ENCODE data around the gene UVRAG.
"Not testable (repeated sequence)": the region's sequence is repeated elsewhere in the genome, so short reads cannot be mapped to it uniquely, and the experiment has no call there.

UVRAG gene

DNA sequence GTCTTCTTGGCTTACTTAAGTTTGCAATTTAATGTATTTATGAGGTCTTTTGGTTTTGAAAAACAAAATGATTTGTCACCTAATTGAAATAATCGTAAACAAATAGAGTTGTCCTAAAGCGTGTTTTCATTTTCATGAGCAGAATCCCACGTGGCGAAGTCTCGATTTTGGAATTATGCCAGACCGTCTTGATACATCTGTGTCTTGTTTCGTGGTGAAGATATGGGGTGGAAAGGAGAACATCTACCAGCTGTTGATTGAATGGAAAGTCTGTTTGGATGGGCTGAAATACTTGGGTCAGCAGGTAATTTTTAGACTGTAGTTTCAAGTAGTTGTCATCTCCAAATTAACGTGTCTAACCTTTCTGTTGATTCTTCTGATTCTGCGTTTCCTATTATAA, 64.7 kb downstream of the UVRAG start (continued):
- TF ChIP-seq, protein P1, sequence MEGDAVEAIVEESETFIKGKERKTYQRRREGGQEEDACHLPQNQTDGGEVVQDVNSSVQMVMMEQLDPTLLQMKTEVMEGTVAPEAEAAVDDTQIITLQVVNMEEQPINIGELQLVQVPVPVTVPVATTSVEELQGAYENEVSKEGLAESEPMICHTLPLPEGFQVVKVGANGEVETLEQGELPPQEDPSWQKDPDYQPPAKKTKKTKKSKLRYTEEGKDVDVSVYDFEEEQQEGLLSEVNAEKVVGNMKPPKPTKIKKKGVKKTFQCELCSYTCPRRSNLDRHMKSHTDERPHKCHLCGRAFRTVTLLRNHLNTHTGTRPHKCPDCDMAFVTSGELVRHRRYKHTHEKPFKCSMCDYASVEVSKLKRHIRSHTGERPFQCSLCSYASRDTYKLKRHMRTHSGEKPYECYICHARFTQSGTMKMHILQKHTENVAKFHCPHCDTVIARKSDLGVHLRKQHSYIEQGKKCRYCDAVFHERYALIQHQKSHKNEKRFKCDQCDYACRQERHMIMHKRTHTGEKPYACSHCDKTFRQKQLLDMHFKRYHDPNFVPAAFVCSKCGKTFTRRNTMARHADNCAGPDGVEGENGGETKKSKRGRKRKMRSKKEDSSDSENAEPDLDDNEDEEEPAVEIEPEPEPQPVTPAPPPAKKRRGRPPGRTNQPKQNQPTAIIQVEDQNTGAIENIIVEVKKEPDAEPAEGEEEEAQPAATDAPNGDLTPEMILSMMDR (tag by site-specific recombination; IDR thresholded peaks at IDR 0.05), result no peak
- TF ChIP-seq ZNF138 (tag by site-specific recombination; IDR thresholded peaks at IDR 0.05; ENCODE audit: borderline replicate concordance), result no peak
- no peak for TF ChIP-seq ZNF221 (tag by site-specific recombination; IDR thresholded peaks at IDR 0.05; ENCODE audit: borderline replicate concordance)
- TF ChIP-seq ZNF843 (tag by site-specific recombination; IDR thresholded peaks at IDR 0.05), result no peak
- no peak for TF ChIP-seq ZNF639 (tag by site-specific recombination; IDR thresholded peaks at IDR 0.05)
- no peak for TF ChIP-seq GLIS2 (tag by site-specific recombination; IDR thresholded peaks at IDR 0.05)
- no peak for TF ChIP-seq ZNF449 (tag by site-specific recombination; IDR thresholded peaks at IDR 0.05)
- TF ChIP-seq ZNF132 (tag by site-specific recombination; IDR thresholded peaks at IDR 0.05; ENCODE audit: borderline replicate concordance), result no peak
- no peak for TF ChIP-seq KLF10 (tag by site-specific recombination; IDR thresholded peaks at IDR 0.05)

GRCh38 chr11:75880343-75880742, 65.3 kb downstream of the UVRAG start:
- H3K4me3 ChIP-seq (ENCODE audit: low read depth, low read length); H3K27ac ChIP-seq (ENCODE audit: extremely low read depth, low read depth, low read length); H3K4me1 ChIP-seq (ENCODE audit: control insufficient read depth, insufficient read depth, low read length); H3K36me3 ChIP-seq (ENCODE audit: control insufficient read depth in 2 of 2, insufficient read depth in 1 of 2, low read length in 2 of 2); H3K9me3 ChIP-seq (ENCODE audit: control insufficient read depth, insufficient read depth, low read depth, low read length): not testable (repeated sequence)
- CTCF ChIA-PET, result interaction anchor here (0.7 to 2.6 kb wide), 7 partner anchors 13 to 80 kb away, joined by 3 to 11 read pairs (median 4); no protein-coding TSS in a partner anchor
- POLR2A ChIA-PET, result interaction anchor here (0.6 kb wide), 1 partner anchor 306 kb away, joined by 6 read pairs; no protein-coding TSS in a partner anchor

DNA sequence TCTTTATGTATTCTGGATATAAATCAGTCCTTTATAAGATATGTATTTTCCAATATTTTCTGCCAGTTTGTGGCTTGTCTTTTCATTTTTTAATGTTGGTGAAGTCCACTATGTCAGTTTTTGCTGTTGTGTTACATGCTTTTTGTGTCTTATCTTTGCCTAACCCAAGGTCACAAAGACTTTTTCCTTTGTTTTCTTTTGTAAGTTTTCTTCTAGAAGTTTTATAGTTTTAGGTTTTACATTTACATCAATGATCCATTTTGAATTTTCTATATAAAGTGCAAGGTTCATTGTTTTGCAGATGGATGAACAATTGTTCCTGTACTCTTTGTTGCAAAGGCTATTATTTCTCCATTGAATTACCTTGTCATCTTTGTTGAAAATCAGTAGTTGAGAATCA, 69.3 kb downstream of the UVRAG start:
- TF ChIP-seq ZNF433 (tag by site-specific recombination; IDR thresholded peaks at IDR 0.05; ENCODE audit: low read depth) (no peak), ZNF776 (tag by site-specific recombination; IDR thresholded peaks at IDR 0.05; ENCODE audit: borderline replicate concordance) (no peak), ZNF37A (tag by site-specific recombination; IDR thresholded peaks at IDR 0.05) (no peak), AEBP2 (tag by site-specific recombination; IDR thresholded peaks at IDR 0.05; ENCODE audit: borderline replicate concordance) (no peak), ZNF354C (tag by site-specific recombination; IDR thresholded peaks at IDR 0.05; ENCODE audit: borderline replicate concordance, low read depth) (no peak), ZNF366 (tag by site-specific recombination; conservative IDR thresholded peaks at IDR 0.05) (no peak)
- TF ChIP-seq, protein P2, sequence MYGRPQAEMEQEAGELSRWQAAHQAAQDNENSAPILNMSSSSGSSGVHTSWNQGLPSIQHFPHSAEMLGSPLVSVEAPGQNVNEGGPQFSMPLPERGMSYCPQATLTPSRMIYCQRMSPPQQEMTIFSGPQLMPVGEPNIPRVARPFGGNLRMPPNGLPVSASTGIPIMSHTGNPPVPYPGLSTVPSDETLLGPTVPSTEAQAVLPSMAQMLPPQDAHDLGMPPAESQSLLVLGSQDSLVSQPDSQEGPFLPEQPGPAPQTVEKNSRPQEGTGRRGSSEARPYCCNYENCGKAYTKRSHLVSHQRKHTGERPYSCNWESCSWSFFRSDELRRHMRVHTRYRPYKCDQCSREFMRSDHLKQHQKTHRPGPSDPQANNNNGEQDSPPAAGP (tag by site-specific recombination; IDR thresholded peaks at IDR 0.05), result no peak
- TF ChIP-seq, protein P3, sequence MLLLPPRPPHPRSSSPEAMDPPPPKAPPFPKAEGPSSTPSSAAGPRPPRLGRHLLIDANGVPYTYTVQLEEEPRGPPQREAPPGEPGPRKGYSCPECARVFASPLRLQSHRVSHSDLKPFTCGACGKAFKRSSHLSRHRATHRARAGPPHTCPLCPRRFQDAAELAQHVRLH (tag by site-specific recombination; IDR thresholded peaks at IDR 0.05), result no peak
- TF ChIP-seq, protein P4, sequence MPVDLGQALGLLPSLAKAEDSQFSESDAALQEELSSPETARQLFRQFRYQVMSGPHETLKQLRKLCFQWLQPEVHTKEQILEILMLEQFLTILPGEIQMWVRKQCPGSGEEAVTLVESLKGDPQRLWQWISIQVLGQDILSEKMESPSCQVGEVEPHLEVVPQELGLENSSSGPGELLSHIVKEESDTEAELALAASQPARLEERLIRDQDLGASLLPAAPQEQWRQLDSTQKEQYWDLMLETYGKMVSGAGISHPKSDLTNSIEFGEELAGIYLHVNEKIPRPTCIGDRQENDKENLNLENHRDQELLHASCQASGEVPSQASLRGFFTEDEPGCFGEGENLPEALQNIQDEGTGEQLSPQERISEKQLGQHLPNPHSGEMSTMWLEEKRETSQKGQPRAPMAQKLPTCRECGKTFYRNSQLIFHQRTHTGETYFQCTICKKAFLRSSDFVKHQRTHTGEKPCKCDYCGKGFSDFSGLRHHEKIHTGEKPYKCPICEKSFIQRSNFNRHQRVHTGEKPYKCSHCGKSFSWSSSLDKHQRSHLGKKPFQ (tag by site-specific recombination; IDR thresholded peaks at IDR 0.05), result no peak
- Histone ChIP-seq H3K36me3 (ENCODE audit: control insufficient read depth in 2 of 2, insufficient read depth in 1 of 2, low read length in 2 of 2) (peaks cover 0 to under 1% of the 10 kb centered on the region in 2 experiments; a peak in 1 of 3 replicates), H3K4me1 (ENCODE audit: control insufficient read depth, insufficient read depth, low read length) (no peaks in the 10 kb centered on the region), H3K9me3 (ENCODE audit: control insufficient read depth, insufficient read depth, low read depth, low read length) (no peaks in the 10 kb centered on the region), H3K27ac (ENCODE audit: extremely low read depth, low read depth, low read length) (no peak overlapping the region), H3K4me3 (ENCODE audit: low read depth, low read length) (no peak overlapping the region)
- CTCF ChIA-PET, result interaction anchor here (0.6 to 1.4 kb wide), 2 partner anchors 161 to 268 kb away, joined by 3 read pairs; no protein-coding TSS in a partner anchor
- POLR2A ChIA-PET, result no interaction called here

Measured in HEK293 (cell line).